Adipocyte (in vitro differentiated cells): ENCODE results near the gene FAM13A.

ENCODE experiments used
- DNase-seq: peaks from one replicate; pipeline ENCODE4 v3.0.0-alpha.2; 2015; ENCODE audit warnings: low read depth
- H3K27me3 ChIP-seq: replicated peaks from 2 replicates; pipeline ENCODE4 v1.7.0; 2013; ENCODE audit warnings: mild to moderate bottlenecking, low read length, moderate library complexity; ENCODE audit not compliant: control insufficient read depth, insufficient read depth
- H3K36me3 ChIP-seq: 2 replicates; pipeline ENCODE4 v1.7.0; 2013; ENCODE audit warnings: low read length, mild to moderate bottlenecking, moderate library complexity; ENCODE audit not compliant: control insufficient read depth, insufficient read depth, severe bottlenecking
- H3K4me1 ChIP-seq: 2 replicates; pipeline ENCODE4 v1.7.0; 2013; ENCODE audit warnings: mild to moderate bottlenecking, low read length, moderate library complexity; ENCODE audit not compliant: control insufficient read depth, insufficient read depth
- H3K4me3 ChIP-seq: 2 replicates; pipeline ENCODE4 v1.7.0; 2013; ENCODE audit warnings: mild to moderate bottlenecking, low read length, moderate library complexity
- H3K9ac ChIP-seq: 2 replicates; pipeline ENCODE4 v1.7.0; 2013; ENCODE audit warnings: mild to moderate bottlenecking, low read length, moderate library complexity
- H3K9me3 ChIP-seq: 2 replicates; pipeline ENCODE4 v1.7.0; 2013; ENCODE audit warnings: mild to moderate bottlenecking, low read length, moderate library complexity; ENCODE audit not compliant: control insufficient read depth

The FAM13A gene

GRCh38 chr4:88771883-88772450 lies 285.0 kb downstream of the FAM13A start:
- Histone ChIP-seq H3K36me3 (peaks cover 49% of the 10 kb centered on the region), H3K9ac (no peak overlapping the region), H3K4me1 (no peaks in the 10 kb centered on the region), H3K9me3 (no peaks in the 10 kb centered on the region), H3K27me3 (no peaks in the 10 kb centered on the region), H3K4me3 (no peak overlapping the region)
- no peak for DNase-seq

- peaks cover 10% of the 10 kb centered on the region for H3K4me1 ChIP-seq
- no peak overlapping the region for H3K9ac ChIP-seq
- H3K36me3 ChIP-seq: peaks cover 33% of the 10 kb centered on the region
- DNase-seq: peak; percentile 78
- H3K9me3 ChIP-seq: no peaks in the 10 kb centered on the region
- H3K4me3 ChIP-seq: no peak overlapping the region
- no peaks in the 10 kb centered on the region for H3K27me3 ChIP-seq
Measured at GRCh38 chr4:88765729-88766128, 291.3 kb downstream of the FAM13A start.

- H3K27me3 ChIP-seq: no peaks in the 10 kb centered on the region
- H3K4me1 ChIP-seq: peaks cover 29% of the 10 kb centered on the region
- H3K36me3 ChIP-seq: peaks cover 22% of the 10 kb centered on the region
- H3K9ac ChIP-seq: no peak overlapping the region
- DNase-seq: no peak
- no peaks in the 10 kb centered on the region for H3K9me3 ChIP-seq
- H3K4me3 ChIP-seq: no peak overlapping the region
Measured at GRCh38 chr4:88763075-88763474, 293.9 kb downstream of the FAM13A start.

- no peak overlapping the region for H3K9ac ChIP-seq
- no peak for DNase-seq
- no peak overlapping the region for H3K4me3 ChIP-seq
- H3K4me1 ChIP-seq: peaks cover 31% of the 10 kb centered on the region
- no peaks in the 10 kb centered on the region for H3K9me3 ChIP-seq
- H3K36me3 ChIP-seq: peaks cover 15% of the 10 kb centered on the region
- H3K27me3 ChIP-seq: no peaks in the 10 kb centered on the region
Measured at GRCh38 chr4:88761861-88762523, 295.0 kb downstream of the FAM13A start.

- no peak overlapping the region for H3K4me3 ChIP-seq
- no peaks in the 10 kb centered on the region for H3K27me3 ChIP-seq
- no peaks in the 10 kb centered on the region for H3K9me3 ChIP-seq
- H3K36me3 ChIP-seq: peaks cover 13% of the 10 kb centered on the region
- H3K4me1 ChIP-seq: peaks cover 31% of the 10 kb centered on the region
- no peak overlapping the region for H3K9ac ChIP-seq
- DNase-seq: no peak
Measured at GRCh38 chr4:88761342-88761741, 295.6 kb downstream of the FAM13A start.

- peaks cover 21% of the 10 kb centered on the region for H3K4me1 ChIP-seq
- peak overlapping the region; percentile 72 for H3K4me3 ChIP-seq
- peaks cover 15% of the 10 kb centered on the region for H3K36me3 ChIP-seq
- H3K9me3 ChIP-seq: no peaks in the 10 kb centered on the region
- peak overlapping the region; percentile 44 for H3K9ac ChIP-seq
- DNase-seq: no peak
- H3K27me3 ChIP-seq: no peaks in the 10 kb centered on the region
Measured at GRCh38 chr4:88759895-88760290, 297.1 kb downstream of the FAM13A start.

GRCh38 chr4:88759039-88759894 lies 297.7 kb downstream of the FAM13A start:
- Histone ChIP-seq H3K4me1 (peaks cover 22% of the 10 kb centered on the region), H3K4me3 (peak overlapping the region; percentile 72), H3K9me3 (no peaks in the 10 kb centered on the region), H3K9ac (peak overlapping the region; percentile 44), H3K36me3 (peaks cover 15% of the 10 kb centered on the region), H3K27me3 (no peaks in the 10 kb centered on the region)
- DNase-seq: peak; percentile 56

GRCh38 chr4:88758264-88758663 lies 298.7 kb downstream of the FAM13A start:
- H3K27me3 ChIP-seq: no peaks in the 10 kb centered on the region
- H3K36me3 ChIP-seq: peaks cover 14% of the 10 kb centered on the region
- no peaks in the 10 kb centered on the region for H3K9me3 ChIP-seq
- H3K4me3 ChIP-seq: peak overlapping the region; percentile 72
- H3K4me1 ChIP-seq: peaks cover 27% of the 10 kb centered on the region
- DNase-seq: no peak
- H3K9ac ChIP-seq: peak overlapping the region; percentile 44

GRCh38 chr4:88757776-88758175 lies 299.2 kb downstream of the FAM13A start:
- H3K4me1 ChIP-seq: peaks cover 30% of the 10 kb centered on the region
- DNase-seq: no peak
- no peaks in the 10 kb centered on the region for H3K27me3 ChIP-seq
- H3K36me3 ChIP-seq: peaks cover 14% of the 10 kb centered on the region
- H3K9ac ChIP-seq: no peak overlapping the region
- no peak overlapping the region for H3K4me3 ChIP-seq
- H3K9me3 ChIP-seq: no peaks in the 10 kb centered on the region

- H3K9me3 ChIP-seq: no peaks in the 10 kb centered on the region
- H3K4me3 ChIP-seq: no peak overlapping the region
- peaks cover 11% of the 10 kb centered on the region for H3K36me3 ChIP-seq
- no peak for DNase-seq
- H3K9ac ChIP-seq: no peak overlapping the region
- no peaks in the 10 kb centered on the region for H3K27me3 ChIP-seq
- H3K4me1 ChIP-seq: peaks cover 35% of the 10 kb centered on the region
Measured at GRCh38 chr4:88757067-88757466, 299.9 kb downstream of the FAM13A start.

GRCh38 chr4:88756149-88756548 lies 300.8 kb downstream of the FAM13A start:
- DNase-seq: no peak
- Histone ChIP-seq H3K4me3 (no peak overlapping the region), H3K9me3 (no peaks in the 10 kb centered on the region)

More at GRCh38 chr4:88756149-88756548, 300.8 kb downstream of the FAM13A start:
- Histone ChIP-seq H3K36me3 (peaks cover 14% of the 10 kb centered on the region), H3K27me3 (no peaks in the 10 kb centered on the region), H3K4me1 (peaks cover 35% of the 10 kb centered on the region), H3K9ac (no peak overlapping the region)
